Subcutaneous abdominal adipose tissue (tissue), 5 donors: ENCODE measurements around the gene STXBP5.

ENCODE experiments used
- H3K27ac ChIP-seq: one replicate; pipeline ENCODE4 v1.7.0; 2013; ENCODE audit warnings: low read depth, mild to moderate bottlenecking, inconsistent platforms, low read length, moderate library complexity
- H3K27me3 ChIP-seq, 5 donors: one replicate each; pipeline ENCODE4 v1.7.0; 2013; ENCODE audit warnings: low read length in 5 of 5, inconsistent platforms in 1 of 5; ENCODE audit not compliant: control insufficient read depth in 5 of 5, insufficient read depth in 4 of 5
- H3K36me3 ChIP-seq, 5 donors: one replicate each; pipeline ENCODE4 v1.7.0; 2013; ENCODE audit warnings: low read length in 5 of 5; ENCODE audit not compliant: control insufficient read depth in 5 of 5, insufficient read depth in 5 of 5
- H3K4me1 ChIP-seq, 5 donors: one replicate each; pipeline ENCODE4 v1.7.0; 2013; ENCODE audit warnings: low read length in 5 of 5, mild to moderate bottlenecking in 3 of 5, moderate library complexity in 1 of 5; ENCODE audit not compliant: control insufficient read depth in 5 of 5, insufficient read depth in 5 of 5
- H3K4me3 ChIP-seq, 5 donors: one replicate each; pipeline ENCODE4 v1.7.0; 2013; ENCODE audit warnings: low read length in 5 of 5, low read depth in 1 of 5
- H3K9ac ChIP-seq, 5 donors: one replicate each; pipeline ENCODE4 v1.7.0; 2013; ENCODE audit warnings: low read length in 5 of 5, mild to moderate bottlenecking in 4 of 5, moderate library complexity in 3 of 5
- H3K9me3 ChIP-seq, 5 donors: one replicate each; pipeline ENCODE4 v1.7.0; 2013; ENCODE audit warnings: low read length in 5 of 5; ENCODE audit not compliant: control insufficient read depth in 5 of 5
- donor health status: healthy.
- donor health status: healthy.
- donor health status: healthy.
- donor health status: healthy.
- donor health status: healthy.

The STXBP5 gene

GRCh38 chr6:147195987-147196386 is 8.2 kb upstream of the STXBP5 start:
- no peak overlapping the region for H3K27ac ChIP-seq
- H3K4me1 ChIP-seq, result no peaks in the 10 kb centered on the region
- H3K4me3 ChIP-seq, result no peak overlapping the region
- H3K36me3 ChIP-seq, result no peaks in the 10 kb centered on the region
- H3K27me3 ChIP-seq, result no peaks in the 10 kb centered on the region
- no peaks in the 10 kb centered on the region for H3K9me3 ChIP-seq
- H3K9ac ChIP-seq, result no peak overlapping the region

- no peak overlapping the region for H3K27ac ChIP-seq
- no peaks in the 10 kb centered on the region for H3K9me3 ChIP-seq
- H3K27me3 ChIP-seq, result no peaks in the 10 kb centered on the region
- no peak overlapping the region for H3K9ac ChIP-seq
- no peaks in the 10 kb centered on the region for H3K36me3 ChIP-seq
- H3K4me1 ChIP-seq, result peaks cover 0 to 26% (median 24%) of the 10 kb centered on the region in 5 donors
- no peak overlapping the region for H3K4me3 ChIP-seq
These were observed 3.5 kb upstream of the STXBP5 start for GRCh38 chr6:147200711-147201110.

DNA sequence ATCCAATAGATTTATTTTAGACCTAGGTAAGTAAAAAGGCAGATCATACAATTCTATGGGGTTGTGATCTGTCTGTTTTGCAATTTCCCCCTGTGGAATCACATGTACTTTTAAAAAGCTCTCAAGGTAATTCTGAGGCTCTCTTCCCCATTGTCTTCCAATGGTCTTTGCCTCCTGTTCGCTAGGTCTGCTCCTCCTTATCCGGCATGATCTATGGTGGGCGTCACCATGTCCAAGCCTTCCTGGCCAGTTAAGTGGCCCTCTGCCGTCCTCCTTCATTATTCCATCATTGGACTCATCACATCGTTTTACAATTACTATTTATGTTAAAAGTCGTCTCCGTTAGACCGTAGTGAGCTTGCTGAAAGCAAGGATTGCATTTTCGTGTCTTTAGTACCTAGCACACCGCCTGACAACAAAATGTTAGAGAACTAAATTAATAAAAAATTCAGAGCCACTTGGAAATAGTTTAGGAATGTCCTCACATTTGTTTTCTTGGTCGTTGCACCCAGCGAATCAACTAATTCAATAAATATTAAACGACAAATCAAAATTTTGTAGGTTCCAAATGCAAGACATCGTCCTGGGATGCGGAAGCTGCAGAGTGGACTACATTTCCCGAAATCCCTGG is 2.2 kb upstream of the STXBP5 start:
- H3K36me3 ChIP-seq, result no peaks in the 10 kb centered on the region
- peaks cover 0 to 36% (median 29%) of the 10 kb centered on the region in 5 donors for H3K4me1 ChIP-seq
- peak overlapping the region in 4 of 5 donors; percentile 62 to 94 (median 84) for H3K9ac ChIP-seq
- H3K27me3 ChIP-seq, result no peaks in the 10 kb centered on the region
- peak overlapping the region; percentile 89 to 96 (median 95) for H3K4me3 ChIP-seq
- H3K9me3 ChIP-seq, result no peaks in the 10 kb centered on the region
- peak overlapping the region; percentile 67 for H3K27ac ChIP-seq

- no peaks in the 10 kb centered on the region for H3K27me3 ChIP-seq
- H3K4me3 ChIP-seq, result peak overlapping the region; percentile 89 to 96 (median 95)
- no peaks in the 10 kb centered on the region for H3K9me3 ChIP-seq
- peaks cover 0 to 42% (median 29%) of the 10 kb centered on the region in 5 donors for H3K4me1 ChIP-seq
- no peaks in the 10 kb centered on the region for H3K36me3 ChIP-seq
- peak overlapping the region; percentile 95 for H3K27ac ChIP-seq
- H3K9ac ChIP-seq, result peak overlapping the region; percentile 50 to 94 (median 89)
These were observed 1.5 kb upstream of the STXBP5 start for GRCh38 chr6:147202516-147203310.

GRCh38 chr6:147203311-147204059 is 732 bp upstream of the STXBP5 start:
- Histone ChIP-seq H3K27ac (peak overlapping the region; percentile 95), H3K4me3 (peak overlapping the region; percentile 89 to 96 (median 95)), H3K4me1 (peaks cover 0 to 49% (median 29%) of the 10 kb centered on the region in 5 donors), H3K9ac (peak overlapping the region; percentile 30 to 94 (median 89)), H3K36me3 (no peaks in the 10 kb centered on the region), H3K9me3 (no peaks in the 10 kb centered on the region), H3K27me3 (no peaks in the 10 kb centered on the region)

DNA sequence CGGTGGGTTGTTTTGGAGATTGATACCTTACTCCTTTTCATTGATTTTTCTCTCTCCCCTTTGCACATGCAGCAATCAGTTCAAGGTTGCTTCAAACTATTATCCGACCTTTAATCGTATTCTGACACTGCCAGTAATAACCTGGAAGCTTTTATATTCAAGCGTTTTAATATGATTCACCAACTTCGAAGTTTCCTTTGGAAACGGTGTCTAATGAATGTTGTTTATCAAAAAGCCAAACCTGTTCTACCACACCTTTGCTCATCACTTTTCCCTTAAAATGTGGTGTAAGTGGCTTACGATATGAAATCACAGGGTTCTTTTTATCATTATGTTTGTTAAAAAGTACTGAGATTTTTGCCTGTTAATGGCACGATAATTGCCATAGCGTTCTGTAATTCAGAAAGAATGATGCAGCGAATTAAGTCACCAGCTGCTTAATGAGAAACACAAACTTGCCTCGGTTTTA is 660 bp downstream of the STXBP5 start:
- no peaks in the 10 kb centered on the region for H3K36me3 ChIP-seq
- H3K27ac ChIP-seq, result peak overlapping the region; percentile 81
- H3K27me3 ChIP-seq, result no peaks in the 10 kb centered on the region
- H3K9ac ChIP-seq, result peak overlapping the region; percentile 56 to 94 (median 89)
- H3K4me3 ChIP-seq, result peak overlapping the region; percentile 84 to 96 (median 95)
- H3K4me1 ChIP-seq, result peaks cover 0 to 50% (median 29%) of the 10 kb centered on the region in 5 donors
- H3K9me3 ChIP-seq, result no peaks in the 10 kb centered on the region

DNA sequence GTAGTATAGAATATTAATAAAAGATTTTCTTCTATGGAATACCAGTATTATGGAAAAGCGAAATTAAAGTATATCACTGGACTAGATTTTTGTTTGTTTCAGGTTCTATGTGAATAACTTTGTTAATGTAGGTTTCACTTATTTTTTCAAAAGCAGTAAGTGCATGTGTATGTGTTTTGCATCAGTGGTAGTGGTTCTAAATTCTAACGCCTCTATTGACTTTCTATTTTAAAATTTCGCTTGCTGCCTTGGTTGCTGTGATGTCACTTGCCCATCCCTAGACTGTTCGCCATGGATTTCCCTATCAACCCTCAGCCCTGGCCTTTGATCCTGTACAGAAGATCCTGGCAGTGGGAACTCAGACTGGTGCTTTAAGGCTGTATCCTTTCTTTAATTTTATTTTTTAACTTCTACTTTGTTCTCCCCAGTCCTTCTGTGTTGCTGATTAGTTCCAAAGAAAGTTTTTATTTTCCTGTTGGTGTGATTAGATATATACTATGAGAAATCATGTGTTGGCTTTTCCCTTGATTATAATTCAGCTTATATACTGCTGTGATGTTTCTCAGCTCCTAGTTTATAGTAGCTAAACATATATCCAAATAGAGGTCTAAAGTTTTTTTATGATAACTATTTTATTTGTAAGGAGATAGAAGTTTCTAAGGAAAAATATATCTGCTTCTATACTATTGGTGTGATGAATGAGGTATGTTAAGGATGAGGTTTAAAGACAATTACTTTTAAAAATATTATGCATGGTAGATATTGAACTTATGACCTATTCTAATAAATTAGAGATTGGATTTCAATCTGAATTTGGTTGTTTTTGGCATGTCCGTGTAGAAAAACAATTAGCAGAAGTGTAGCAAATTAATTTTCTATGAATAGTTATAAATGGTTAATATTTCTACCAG is 1.7 kb downstream of the STXBP5 start:
- H3K27ac ChIP-seq, result peak overlapping the region; percentile 35
- peaks cover 0 to 50% (median 29%) of the 10 kb centered on the region in 5 donors for H3K4me1 ChIP-seq
- H3K27me3 ChIP-seq, result no peaks in the 10 kb centered on the region
- no peaks in the 10 kb centered on the region for H3K9me3 ChIP-seq
- peak overlapping the region in 4 of 5 donors; percentile 11 to 66 (median 48) for H3K9ac ChIP-seq
- peak overlapping the region; percentile 17 to 96 (median 92) for H3K4me3 ChIP-seq
- H3K36me3 ChIP-seq, result no peaks in the 10 kb centered on the region

- Histone ChIP-seq H3K27ac (peak overlapping the region; percentile 35), H3K27me3 (no peaks in the 10 kb centered on the region), H3K4me3 (peak overlapping the region in 1 of 5 donors; percentile 16), H3K9me3 (no peaks in the 10 kb centered on the region), H3K4me1 (peaks cover 0 to 43% (median 25%) of the 10 kb centered on the region in 5 donors), H3K36me3 (no peaks in the 10 kb centered on the region), H3K9ac (peak overlapping the region in 3 of 5 donors; percentile 51 to 66 (median 62))
These were observed 3.1 kb downstream of the STXBP5 start for GRCh38 chr6:147207351-147207750.
